Activated CD8-positive, alpha-beta T cell treated with anti-CD3 and anti-CD28 coated beads for 36 hours (primary cell): ENCODE results near the gene VCL. TPM values are rescaled to one million over a fixed set of nuclear protein-coding genes. Genes with fewer than 3 reads are reported as not detected.

Source experiments
- ATAC-seq: fragments of 200-7000 bp; cut with Tn5 transposase; one replicate; pipeline ENCODE4 v1.10.0; 2021; ENCODE audit warnings: mild to moderate bottlenecking, moderate library complexity
- CTCF ChIA-PET: fragments of 350-600 bp; sonication (Branson Sonifier 250); formaldehyde crosslinking; loops from one replicate; lab custom pipeline; 2021; ENCODE audit warnings: antibody characterized with exemption; lab: Charles Lee
- POLR2A ChIA-PET: fragments of 350-600 bp; sonication (Branson Sonifier 250); formaldehyde crosslinking; loops from one replicate; lab custom pipeline; 2021; ENCODE audit warnings: antibody characterized with exemption; lab: Charles Lee
- DNase-seq: peaks from one replicate; pipeline ENCODE4 v3.0.0-alpha.2; 2020
- H3K27ac Mint-ChIP-seq: one replicate; pipeline ENCODE4 v1.8.0; 2021; ENCODE audit warnings: mild to moderate bottlenecking, mixed read lengths
- H3K27me3 Mint-ChIP-seq: one replicate; pipeline ENCODE4 v1.8.0; 2021; ENCODE audit warnings: mixed read lengths
- H3K36me3 Mint-ChIP-seq: one replicate; pipeline ENCODE4 v1.8.0; 2021; ENCODE audit warnings: low read depth, mixed read lengths
- H3K4me1 Mint-ChIP-seq: one replicate; pipeline ENCODE4 v1.8.0; 2021; ENCODE audit warnings: low read depth, mixed read lengths
- H3K4me3 Mint-ChIP-seq: one replicate; pipeline ENCODE4 v1.8.0; 2021; ENCODE audit warnings: mild to moderate bottlenecking, moderate library complexity, mixed read lengths
- H3K9me3 Mint-ChIP-seq: one replicate; pipeline ENCODE4 v1.8.0; 2021; ENCODE audit warnings: mixed read lengths
- CTCF ChIP-seq: fragments of 200-600 bp; IDR thresholded peaks from one replicate; pipeline ENCODE4 v1.8.0; 2022; ENCODE audit warnings: antibody characterized with exemption, mild to moderate bottlenecking
- intact Hi-C: fragments of 100-400 bp; cut with micrococcal nuclease; formaldehyde crosslinking; loops from one replicate; pipeline ENCODE4 v1.10.0; 2022
- total RNA-seq, 2 experiments: library from RNA; stranded (reverse); gene quantifications; one replicate each; pipeline ENCODE4 v1.2.3, GENCODE V29; 2021

Gene VCL
- total RNA-seq, 2 experiments from 2014 or later, result 16.9 to 17.7 TPM

DNA sequence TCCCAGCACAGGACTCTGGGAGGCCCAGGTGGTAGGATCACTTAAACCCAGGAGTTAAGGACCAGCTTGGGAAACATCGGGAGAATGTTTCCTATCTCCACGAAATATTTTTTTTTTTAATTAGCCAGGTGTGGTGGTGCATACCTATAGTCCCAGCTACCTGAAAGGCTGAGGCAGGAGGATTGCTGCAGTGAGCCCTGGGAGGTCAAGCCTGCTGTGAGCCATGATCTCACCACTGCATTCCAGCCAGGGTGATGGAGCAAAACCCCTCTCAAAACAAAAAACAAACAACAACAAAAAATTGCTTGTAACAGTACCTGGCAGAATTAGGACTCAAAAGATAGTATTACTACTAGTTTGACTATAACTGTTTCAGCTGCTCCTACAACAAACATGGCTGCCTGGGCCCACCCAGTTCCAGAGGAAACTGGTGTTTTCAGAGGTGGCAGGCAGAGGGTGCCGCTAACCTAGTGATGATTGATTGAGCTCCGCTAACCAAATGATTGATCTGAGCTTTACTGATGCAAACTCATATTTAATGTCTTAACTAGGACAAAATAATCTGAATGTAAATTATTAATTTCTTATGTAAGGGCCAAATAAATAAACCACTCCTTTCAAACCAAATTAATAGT lies 95.7 kb downstream of the VCL start:
- H3K4me3 Mint-ChIP-seq, result no peak overlapping the region
- H3K27ac Mint-ChIP-seq, result no peak overlapping the region
- H3K36me3 Mint-ChIP-seq, result peaks cover 10% of the 10 kb centered on the region
- no peaks in the 10 kb centered on the region for H3K27me3 Mint-ChIP-seq
- POLR2A ChIA-PET, result no interaction called here
- no peak for TF ChIP-seq CTCF
- CTCF ChIA-PET, result interaction anchor here (1.0 to 7.3 kb wide), 7 partner anchors 10 to 153 kb away, joined by 3 to 36 read pairs (median 4); no protein-coding TSS in a partner anchor
- no peaks in the 10 kb centered on the region for H3K4me1 Mint-ChIP-seq
- ATAC-seq, result no peak
- DNase-seq, result no peak
- no peaks in the 10 kb centered on the region for H3K9me3 Mint-ChIP-seq
- intact Hi-C loops, result no loop called here

DNA sequence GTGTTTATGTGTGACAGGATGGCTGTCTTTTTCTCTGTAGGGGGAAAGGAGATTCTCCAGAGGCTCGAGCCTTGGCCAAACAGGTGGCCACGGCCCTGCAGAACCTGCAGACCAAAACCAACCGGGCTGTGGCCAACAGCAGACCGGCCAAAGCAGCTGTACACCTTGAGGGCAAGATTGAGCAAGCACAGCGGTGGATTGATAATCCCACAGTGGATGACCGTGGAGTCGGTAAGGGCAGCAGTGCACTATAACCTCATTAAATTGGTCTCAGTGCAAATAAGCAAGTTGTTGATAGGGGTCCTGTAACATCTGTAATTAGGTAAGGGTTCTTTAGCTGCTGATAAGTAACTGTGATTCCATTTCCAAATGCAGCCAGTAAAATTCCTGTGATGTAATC lies 96.3 kb downstream of the VCL start:
- H3K9me3 Mint-ChIP-seq, result no peaks in the 10 kb centered on the region
- peaks cover 10% of the 10 kb centered on the region for H3K36me3 Mint-ChIP-seq

GRCh38 chr10:74096777-74097176 lies 98.9 kb downstream of the VCL start:
- no peaks in the 10 kb centered on the region for H3K27me3 Mint-ChIP-seq
- peaks cover 10% of the 10 kb centered on the region for H3K36me3 Mint-ChIP-seq
- H3K9me3 Mint-ChIP-seq, result no peaks in the 10 kb centered on the region
- no peak overlapping the region for H3K4me3 Mint-ChIP-seq
- no peak for TF ChIP-seq CTCF
- ChIA-PET POLR2A (no interaction called here), CTCF (interaction anchor here (1.2 kb wide), 1 partner anchor 15 kb away, joined by 4 read pairs; no protein-coding TSS in a partner anchor)
- ATAC-seq (no peak), DNase-seq (no peak)
- H3K4me1 Mint-ChIP-seq, result no peaks in the 10 kb centered on the region
- intact Hi-C loops, result no loop called here
- no peak overlapping the region for H3K27ac Mint-ChIP-seq

More for the DNA sequence above, 96.3 kb downstream of the VCL start:
- ATAC-seq (no peak), DNase-seq (no peak)
- no peaks in the 10 kb centered on the region for H3K4me1 Mint-ChIP-seq
- CTCF ChIA-PET, result interaction anchor here (1.0 to 7.3 kb wide), 6 partner anchors 9 to 153 kb away, joined by 3 to 36 read pairs (median 5); no protein-coding TSS in a partner anchor
- intact Hi-C loops, result no loop called here
- POLR2A ChIA-PET, result interaction anchor here (1.1 kb wide), 1 partner anchor 15 kb away, joined by 3 read pairs; no protein-coding TSS in a partner anchor
- no peak for TF ChIP-seq CTCF
- H3K27ac Mint-ChIP-seq, result no peak overlapping the region
- H3K27me3 Mint-ChIP-seq, result no peaks in the 10 kb centered on the region
- H3K4me3 Mint-ChIP-seq, result no peak overlapping the region

GRCh38 chr10:74097776-74098175 lies 99.9 kb downstream of the VCL start:
- Mint-ChIP-seq H3K36me3 (peaks cover 10% of the 10 kb centered on the region), H3K4me3 (no peak overlapping the region), H3K4me1 (no peaks in the 10 kb centered on the region), H3K27me3 (no peaks in the 10 kb centered on the region), H3K9me3 (no peaks in the 10 kb centered on the region), H3K27ac (no peak overlapping the region)
- no peak for ATAC-seq
- intact Hi-C loops, result no loop called here
- POLR2A ChIA-PET, result interaction anchor here (1.4 kb wide), 1 partner anchor 25 kb away, joined by 3 read pairs; no protein-coding TSS in a partner anchor
- DNase-seq, result no peak
- TF ChIP-seq CTCF, result no peak
- CTCF ChIA-PET, result interaction anchor here (1.3 to 1.8 kb wide), 3 partner anchors 16 to 211 kb away, joined by 3 to 5 read pairs (median 4); no protein-coding TSS in a partner anchor

DNA sequence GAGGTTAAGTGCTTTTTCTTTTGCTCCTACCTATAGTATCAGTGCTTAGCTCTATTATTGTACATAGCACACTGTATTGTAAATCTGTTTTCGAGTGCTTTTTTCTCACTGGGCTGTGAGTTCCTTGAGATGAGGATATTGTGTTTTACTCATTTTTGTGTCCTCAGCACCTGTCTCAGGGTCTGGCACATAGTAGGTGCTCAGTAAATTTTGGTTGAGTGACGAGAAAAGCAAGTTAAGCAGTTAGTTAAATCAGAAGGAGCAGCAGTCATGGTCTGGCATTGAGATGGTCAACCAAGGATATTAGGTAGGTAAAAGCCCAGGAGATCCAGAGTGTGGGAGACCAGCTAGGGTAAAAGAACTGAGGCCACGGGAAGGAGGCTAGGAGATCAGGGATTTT lies 101.5 kb downstream of the VCL start:
- Mint-ChIP-seq H3K4me3 (no peak overlapping the region), H3K9me3 (no peaks in the 10 kb centered on the region), H3K27me3 (no peaks in the 10 kb centered on the region), H3K27ac (no peak overlapping the region), H3K36me3 (peaks cover 10% of the 10 kb centered on the region), H3K4me1 (no peaks in the 10 kb centered on the region)
- CTCF ChIA-PET, result interaction anchor here (0.6 to 2.1 kb wide), 9 partner anchors 8 to 219 kb away, joined by 3 to 11 read pairs (median 3); no protein-coding TSS in a partner anchor
- no peak for ATAC-seq
- intact Hi-C loops, result no loop called here
- POLR2A ChIA-PET, result interaction anchor here (1.4 kb wide), 1 partner anchor 24 kb away, joined by 3 read pairs; no protein-coding TSS in a partner anchor
- no peak for DNase-seq
- TF ChIP-seq CTCF, result no peak
